Prostate gland (tissue), 2 donors: ENCODE data around the gene DHRS12. TPM values are rescaled to one million over a fixed set of nuclear protein-coding genes. Genes with fewer than 3 reads are reported as not detected.

Experiments
- DNase-seq: peaks from one replicate; pipeline ENCODE4 v3.0.0-alpha.2; 2019; ENCODE audit warnings: low spot score
- H3K27ac ChIP-seq, 2 donors: fragments of 200-600 bp; sonication (generic); 2 replicates each; pipeline ENCODE4 v1.5.1; 2017 to 2019
- H3K27me3 ChIP-seq: fragments of 200-600 bp; sonication (generic); replicated peaks from 2 replicates; pipeline ENCODE4 v1.5.1; 2019; ENCODE audit not compliant: insufficient read depth
- H3K36me3 ChIP-seq, 2 donors: fragments of 200-600 bp; sonication (generic); 1 replicate in 1 of 2; 2 replicates in 1 of 2; pipeline versions ENCODE4 v1.5.1 to v1.8.1; 2017 to 2019
- H3K4me1 ChIP-seq: fragments of 200-600 bp; sonication (generic); replicated peaks from 2 replicates; pipeline ENCODE4 v1.5.1; 2019
- H3K4me3 ChIP-seq, 2 donors: fragments of 200-600 bp; sonication (generic); 2 replicates each; pipeline ENCODE4 v1.5.1; 2017 to 2019
- H3K9me3 ChIP-seq: fragments of 200-600 bp; sonication (generic); 2 replicates; pipeline ENCODE4 v1.5.1; 2017
- POLR2A ChIP-seq: fragments of 450-650 bp; IDR thresholded peaks from one replicate; pipeline ENCODE4 v1.6.1; 2016; ENCODE audit warnings: antibody characterized with exemption, mild to moderate bottlenecking
- POLR2AphosphoS5 ChIP-seq: sonication (generic); formaldehyde crosslinking; IDR thresholded peaks from one replicate; pipeline ENCODE4 v1.6.1; 2017; ENCODE audit warnings: antibody characterized with exemption
- whole genome bisulfite sequencing: methylation state at CpG from one replicate; pipeline ENCODE4 v1.1.5; 2018; 5-methylcytosine and 5-hydroxymethylcytosine counted together
- intact Hi-C: fragments of 100-400 bp; cut with DNase I; formaldehyde crosslinking; loops from one replicate; pipeline ENCODE4 v1.14.2; 2022
- total RNA-seq, 2 donors: library from RNA; depleted of rRNA; stranded (reverse); fragments of >200 nt; gene quantifications; one replicate each; pipeline ENCODE4 v1.1.0, GENCODE V29; 2016
- TF ChIP-seq, protein P1 (sequence below), 4 experiments: fragments of 200-600 bp in 2 of 4; fragments of 450-650 bp in 2 of 4; sonication (generic) in 2 of 4; IDR thresholded peaks; 1 replicate in 3 of 4; 2 replicates in 1 of 4; pipeline ENCODE4 v1.5.1; 2016 to 2019; ENCODE audit warnings: antibody characterized with exemption in 4 of 4, mild to moderate bottlenecking in 2 of 4, moderate library complexity in 2 of 4

DHRS12 gene
- total RNA-seq, 2 donors from 2014 or later: 18.7 to 19.8 TPM

GRCh38 chr13:51845574-51846318 lies 41.8 kb upstream of the DHRS12 start:
- Histone ChIP-seq H3K4me3 (no peak overlapping the region), H3K27me3 (no peaks in the 10 kb centered on the region), H3K27ac (no peak overlapping the region), H3K9me3 (no peaks in the 10 kb centered on the region), H3K36me3 (no peaks in the 10 kb centered on the region), H3K4me1 (peaks cover 2% of the 10 kb centered on the region)
- intact Hi-C loops: no loop called here
- 61% methylated on average over 4 of the region's 5 CpGs for WGBS
- no peak for DNase-seq
- TF ChIP-seq, protein P1, sequence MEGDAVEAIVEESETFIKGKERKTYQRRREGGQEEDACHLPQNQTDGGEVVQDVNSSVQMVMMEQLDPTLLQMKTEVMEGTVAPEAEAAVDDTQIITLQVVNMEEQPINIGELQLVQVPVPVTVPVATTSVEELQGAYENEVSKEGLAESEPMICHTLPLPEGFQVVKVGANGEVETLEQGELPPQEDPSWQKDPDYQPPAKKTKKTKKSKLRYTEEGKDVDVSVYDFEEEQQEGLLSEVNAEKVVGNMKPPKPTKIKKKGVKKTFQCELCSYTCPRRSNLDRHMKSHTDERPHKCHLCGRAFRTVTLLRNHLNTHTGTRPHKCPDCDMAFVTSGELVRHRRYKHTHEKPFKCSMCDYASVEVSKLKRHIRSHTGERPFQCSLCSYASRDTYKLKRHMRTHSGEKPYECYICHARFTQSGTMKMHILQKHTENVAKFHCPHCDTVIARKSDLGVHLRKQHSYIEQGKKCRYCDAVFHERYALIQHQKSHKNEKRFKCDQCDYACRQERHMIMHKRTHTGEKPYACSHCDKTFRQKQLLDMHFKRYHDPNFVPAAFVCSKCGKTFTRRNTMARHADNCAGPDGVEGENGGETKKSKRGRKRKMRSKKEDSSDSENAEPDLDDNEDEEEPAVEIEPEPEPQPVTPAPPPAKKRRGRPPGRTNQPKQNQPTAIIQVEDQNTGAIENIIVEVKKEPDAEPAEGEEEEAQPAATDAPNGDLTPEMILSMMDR (IDR thresholded peaks at IDR 0.05): no peak
- TF ChIP-seq POLR2AphosphoS5 (no peak), POLR2A (no peak)

DNA sequence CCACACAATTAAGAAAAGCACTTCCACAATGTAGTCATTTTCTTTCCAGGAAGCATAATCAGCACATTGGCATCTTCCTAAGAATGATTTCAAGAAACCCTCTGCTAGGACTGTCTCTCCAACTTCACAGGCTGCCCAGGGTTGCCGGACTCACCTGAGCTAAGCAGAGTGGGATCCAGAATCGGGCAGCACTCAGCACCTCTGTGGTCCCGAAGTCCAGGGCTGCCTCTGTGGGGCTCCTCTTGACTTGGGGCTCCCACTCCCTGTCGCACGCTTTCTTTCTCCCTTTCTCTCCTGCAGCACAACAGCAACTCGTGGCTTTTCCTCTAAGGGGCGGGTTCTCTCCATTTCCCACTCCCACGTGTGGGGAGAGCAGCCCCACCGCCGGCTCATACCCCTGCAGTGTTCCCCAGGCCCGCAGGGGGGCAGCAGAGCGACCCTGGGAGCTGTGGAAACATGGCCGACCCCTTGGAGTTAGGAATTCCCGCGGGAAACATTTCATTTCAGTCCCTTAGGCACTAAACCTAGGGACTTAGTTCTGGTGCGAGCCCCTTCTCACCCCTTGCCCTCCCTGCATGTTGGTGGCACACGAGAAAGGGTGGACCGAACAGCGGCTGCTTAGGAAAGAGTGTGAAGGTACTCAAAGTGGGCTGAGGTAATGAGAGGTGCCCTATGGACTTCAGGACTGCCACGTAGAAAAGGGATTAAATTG lies 41.1 kb upstream of the DHRS12 start, which contains the start of gene TMEM272:
Gene TMEM272 (minus strand): TSS at position 316 of the 712 bp plus-strand sequence. CDS start 6,647 bp downstream, outside the sequence.
- WGBS: 44% methylated on average over 20 of the region's 20 CpGs
- Histone ChIP-seq H3K4me1 (peaks cover 2% of the 10 kb centered on the region), H3K36me3 (no peaks in the 10 kb centered on the region), H3K27ac (no peak within 1 kb of the TSS), H3K9me3 (no peaks in the 10 kb centered on the region), H3K4me3 (no peak within 1 kb of the TSS), H3K27me3 (no peaks in the 10 kb centered on the region)
- TF ChIP-seq POLR2A: no peak
- no peak for TF ChIP-seq POLR2AphosphoS5
- TF ChIP-seq, protein P1 (IDR thresholded peaks at IDR 0.05): peak; percentile 48 to 57 (median 54)
- no peak for DNase-seq
- intact Hi-C loops: no loop called here

- TF ChIP-seq POLR2AphosphoS5: no peak
- TF ChIP-seq POLR2A: no peak
- no peaks in the 10 kb centered on the region for H3K36me3 ChIP-seq
- peaks cover 2% of the 10 kb centered on the region for H3K4me1 ChIP-seq
- no peaks in the 10 kb centered on the region for H3K9me3 ChIP-seq
- no peak overlapping the region for H3K27ac ChIP-seq
- 71% methylated on average over 3 of the region's 3 CpGs for WGBS
- no peak overlapping the region for H3K4me3 ChIP-seq
- H3K27me3 ChIP-seq: no peaks in the 10 kb centered on the region
- intact Hi-C loops: no loop called here
- no peak for DNase-seq
Observed at GRCh38 chr13:51843529-51843928, 39.6 kb upstream of the DHRS12 start.

- WGBS: 67% methylated on average over 6 of the region's 6 CpGs
- intact Hi-C loops: no loop called here
- H3K4me1 ChIP-seq: peaks cover 2% of the 10 kb centered on the region
Observed at GRCh38 chr13:51841732-51842131, 37.8 kb upstream of the DHRS12 start.

DNA sequence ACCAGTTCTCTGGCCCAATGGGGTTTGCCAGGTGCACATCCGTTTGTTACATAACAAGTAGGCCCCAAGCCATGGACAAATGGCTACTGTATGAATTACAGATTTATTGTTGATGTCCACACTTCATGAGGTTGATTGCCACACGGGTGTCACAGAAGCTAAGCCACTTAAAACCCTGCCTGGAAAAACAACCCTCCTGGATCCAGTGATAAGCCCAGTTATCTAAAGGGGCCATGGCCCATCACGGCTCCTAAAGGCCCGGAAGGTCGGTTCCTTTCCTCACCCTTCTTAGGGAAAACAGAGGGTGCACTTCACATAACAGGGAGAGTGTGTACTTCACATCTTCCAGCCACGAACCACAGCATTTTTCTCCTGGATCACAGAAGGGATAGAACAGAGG lies 37.0 kb upstream of the DHRS12 start:
- Histone ChIP-seq H3K4me1 (peaks cover 2% of the 10 kb centered on the region), H3K36me3 (no peaks in the 10 kb centered on the region), H3K27ac (no peak overlapping the region), H3K9me3 (no peaks in the 10 kb centered on the region), H3K27me3 (no peaks in the 10 kb centered on the region), H3K4me3 (no peak overlapping the region)
- WGBS: 86% methylated on average over 6 of the region's 6 CpGs
- TF ChIP-seq, protein P1 (IDR thresholded peaks at IDR 0.05): no peak
- no peak for TF ChIP-seq POLR2AphosphoS5
- TF ChIP-seq POLR2A: no peak
- intact Hi-C loops: no loop called here
- DNase-seq: no peak

More at GRCh38 chr13:51841732-51842131, 37.8 kb upstream of the DHRS12 start:
- TF ChIP-seq POLR2A (no peak), POLR2AphosphoS5 (no peak)
- TF ChIP-seq, protein P1 (IDR thresholded peaks at IDR 0.05): no peak
- H3K36me3 ChIP-seq: no peaks in the 10 kb centered on the region
- DNase-seq: no peak
- no peak overlapping the region for H3K27ac ChIP-seq
- no peaks in the 10 kb centered on the region for H3K9me3 ChIP-seq
- H3K27me3 ChIP-seq: no peaks in the 10 kb centered on the region
- H3K4me3 ChIP-seq: no peak overlapping the region
